T-helper 9 cell (primary cell): Measurements from ENCODE around the gene SLC47A2.

Experiments
- DNase-seq: peaks from one replicate; pipeline ENCODE4 v3.0.0-alpha.2; 2020

SLC47A2 gene

GRCh38 chr17:19642373-19642893 lies 74.0 kb downstream of the SLC47A2 start:
- DNase-seq, result no peak

- no peak for DNase-seq
Observed at GRCh38 chr17:19641687-19642372, 74.6 kb downstream of the SLC47A2 start.

- no peak for DNase-seq
Observed at GRCh38 chr17:19631905-19632304, 84.5 kb downstream of the SLC47A2 start.

GRCh38 chr17:19630661-19631060 lies 85.7 kb downstream of the SLC47A2 start:
- DNase-seq, result no peak

GRCh38 chr17:19630035-19630434 lies 86.3 kb downstream of the SLC47A2 start:
- no peak for DNase-seq

GRCh38 chr17:19629449-19629848 lies 86.9 kb downstream of the SLC47A2 start:
- DNase-seq, result no peak
